ENCODE measurements around the gene TRABD.
"Not testable (repeated sequence)": the region's sequence is repeated elsewhere in the genome, so short reads cannot be mapped to it uniquely, and the experiment has no call there.

TRABD gene

DNA sequence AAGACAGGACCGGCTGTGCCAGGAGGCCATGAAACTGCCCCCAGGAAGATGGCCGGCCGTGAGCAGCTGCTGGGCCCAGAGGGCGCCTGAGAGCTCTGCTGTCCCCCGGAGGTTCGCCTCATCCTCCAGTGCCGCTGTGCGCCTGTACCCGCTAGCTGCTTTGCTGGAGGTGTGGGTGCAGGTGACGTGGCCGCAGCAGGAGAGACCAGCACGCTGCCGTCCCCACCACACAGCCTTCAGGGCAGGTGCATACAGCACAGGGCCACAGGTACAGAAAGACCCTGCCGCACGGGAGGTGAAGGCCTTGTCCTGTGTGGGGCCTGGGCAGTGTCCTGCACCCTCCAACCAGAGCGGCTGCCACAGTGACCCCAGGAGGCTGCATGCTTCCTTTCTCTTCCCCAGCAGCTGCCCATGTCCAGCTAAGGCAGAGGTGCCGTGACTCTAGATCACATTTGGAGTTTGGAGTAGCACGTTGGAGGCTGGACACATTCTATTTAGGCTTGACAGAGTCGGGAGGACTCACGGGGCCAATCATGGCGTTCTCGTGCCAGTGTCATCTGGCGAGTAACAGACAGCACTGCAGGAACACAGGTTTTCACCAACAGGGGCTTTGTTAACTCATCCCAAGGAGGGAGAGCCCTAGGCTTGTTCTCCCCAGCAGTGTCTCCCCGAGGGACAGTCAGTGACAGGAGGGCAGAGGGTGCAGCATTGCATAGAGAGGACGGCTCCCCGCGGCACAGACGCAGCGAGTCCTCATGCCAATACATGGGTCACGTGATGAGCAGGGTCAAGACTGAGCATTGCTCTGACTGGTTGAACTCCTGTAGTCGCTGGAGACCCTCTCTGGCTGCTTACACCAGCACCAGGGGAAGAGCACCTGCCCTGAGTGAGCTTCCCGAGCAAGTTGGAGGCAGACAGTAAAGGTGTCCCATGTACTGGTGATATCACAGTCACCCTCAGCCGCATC lies 33.9 kb upstream of the TRABD start:
- DNase-seq (ENCODE audit: low read depth in 2 of 2): no peak

DNA sequence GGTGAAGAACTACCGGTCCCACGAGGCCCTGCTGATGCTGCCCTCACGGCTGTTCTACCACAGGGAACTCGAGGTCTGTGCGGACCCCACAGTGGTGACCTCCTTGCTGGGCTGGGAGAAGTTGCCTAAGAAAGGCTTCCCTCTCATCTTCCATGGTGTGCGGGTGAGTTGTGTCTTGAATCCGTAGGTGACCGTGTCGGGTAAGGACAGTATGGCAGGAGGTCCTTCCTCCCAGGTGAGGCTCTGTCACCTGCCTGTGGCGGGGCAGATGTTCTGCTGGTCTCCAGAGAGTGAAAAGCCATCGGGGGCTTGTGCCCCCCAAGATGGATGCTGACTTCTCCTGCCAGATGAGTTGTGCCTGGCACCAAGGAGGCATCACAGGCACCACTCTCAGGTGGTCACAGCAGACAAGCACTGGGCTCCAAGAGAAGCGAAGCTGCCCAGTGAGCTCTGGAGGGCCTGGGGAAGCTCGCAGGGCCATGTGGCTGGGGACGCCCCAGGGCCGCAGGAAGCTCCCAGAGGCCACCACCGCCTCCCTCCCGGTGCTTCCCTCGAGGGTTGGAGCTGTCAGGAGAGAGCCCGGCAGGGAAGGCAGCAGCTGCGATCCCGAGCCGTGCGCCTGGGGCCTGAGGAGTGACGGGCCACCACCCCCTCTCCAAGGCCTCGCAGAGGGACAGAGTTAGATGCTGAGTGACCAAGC lies 32.5 kb upstream of the TRABD start:
- no peak for DNase-seq (ENCODE audit: low read depth in 2 of 2)

- no peak for DNase-seq (ENCODE audit: low read depth in 2 of 2)
Observed at GRCh38 chr22:50153756-50154140, 32.0 kb upstream of the TRABD start.

DNA sequence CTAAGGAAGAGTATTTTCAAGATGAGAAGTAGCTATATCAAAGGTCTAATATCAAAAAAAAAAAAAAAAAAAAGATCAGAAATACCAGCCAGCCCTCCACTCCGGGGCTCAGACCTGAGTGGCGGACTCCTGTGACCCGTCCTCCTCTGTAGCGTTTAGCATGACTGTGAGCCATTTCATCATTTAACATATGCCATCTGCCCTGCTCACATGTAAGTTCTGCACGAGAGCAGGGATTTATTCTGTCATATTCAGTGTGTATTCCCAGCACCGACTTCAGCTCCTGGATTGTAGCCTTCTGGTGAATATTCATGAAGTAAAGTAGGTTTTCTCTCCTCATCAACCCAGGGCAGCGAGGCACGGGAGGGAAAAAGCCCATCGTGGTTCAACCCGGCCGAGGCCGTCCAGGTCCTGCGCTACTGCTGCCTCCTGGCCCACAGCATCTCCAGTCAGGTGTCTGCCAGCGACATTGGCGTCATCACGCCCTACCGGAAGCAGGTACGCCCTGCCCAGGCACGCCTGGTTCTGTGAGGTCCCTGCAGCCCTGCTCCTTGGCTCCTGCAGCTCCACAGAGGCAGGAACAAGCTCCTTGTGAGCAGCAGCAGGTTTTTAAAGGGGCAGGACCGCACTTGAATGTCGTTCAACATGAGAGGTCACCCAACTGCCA lies 27.9 kb upstream of the TRABD start:
- no peak for DNase-seq (ENCODE audit: low read depth in 2 of 2)

- no peak for DNase-seq (ENCODE audit: low read depth in 2 of 2)
Observed at GRCh38 chr22:50160947-50161346, 24.8 kb upstream of the TRABD start.

- DNase-seq (ENCODE audit: low read depth in 2 of 2): no peak
Observed at GRCh38 chr22:50161508-50162390, 24.0 kb upstream of the TRABD start.

DNA sequence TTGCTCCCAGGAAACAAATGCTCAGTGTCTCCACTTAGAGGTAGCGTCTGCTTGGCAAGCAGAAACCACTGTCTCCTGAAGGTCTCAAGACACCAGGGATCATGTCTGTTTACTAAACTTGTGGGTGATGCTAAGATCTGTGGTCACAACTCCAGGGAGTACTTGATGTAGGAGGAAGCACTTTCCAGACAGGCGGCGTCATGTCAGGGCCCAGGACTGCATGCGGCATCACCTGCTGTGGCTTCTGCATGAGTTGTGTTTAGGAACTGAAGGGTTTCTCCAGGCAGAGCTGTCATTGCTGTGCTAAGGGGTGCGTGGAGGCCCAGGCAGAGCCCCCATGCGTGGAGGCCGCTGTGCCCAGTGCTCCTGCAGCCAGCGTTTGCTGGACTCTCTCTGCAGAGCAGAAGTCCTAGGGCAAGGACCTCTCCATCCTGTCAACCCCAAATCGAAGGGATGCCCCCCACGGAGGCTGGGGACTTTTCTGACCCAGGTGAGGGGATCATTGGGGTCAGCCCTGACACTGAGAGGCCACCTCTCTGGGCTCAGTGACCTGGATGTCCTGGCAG lies 23.2 kb upstream of the TRABD start:
- DNase-seq (ENCODE audit: low read depth in 2 of 2): no peak

DNA sequence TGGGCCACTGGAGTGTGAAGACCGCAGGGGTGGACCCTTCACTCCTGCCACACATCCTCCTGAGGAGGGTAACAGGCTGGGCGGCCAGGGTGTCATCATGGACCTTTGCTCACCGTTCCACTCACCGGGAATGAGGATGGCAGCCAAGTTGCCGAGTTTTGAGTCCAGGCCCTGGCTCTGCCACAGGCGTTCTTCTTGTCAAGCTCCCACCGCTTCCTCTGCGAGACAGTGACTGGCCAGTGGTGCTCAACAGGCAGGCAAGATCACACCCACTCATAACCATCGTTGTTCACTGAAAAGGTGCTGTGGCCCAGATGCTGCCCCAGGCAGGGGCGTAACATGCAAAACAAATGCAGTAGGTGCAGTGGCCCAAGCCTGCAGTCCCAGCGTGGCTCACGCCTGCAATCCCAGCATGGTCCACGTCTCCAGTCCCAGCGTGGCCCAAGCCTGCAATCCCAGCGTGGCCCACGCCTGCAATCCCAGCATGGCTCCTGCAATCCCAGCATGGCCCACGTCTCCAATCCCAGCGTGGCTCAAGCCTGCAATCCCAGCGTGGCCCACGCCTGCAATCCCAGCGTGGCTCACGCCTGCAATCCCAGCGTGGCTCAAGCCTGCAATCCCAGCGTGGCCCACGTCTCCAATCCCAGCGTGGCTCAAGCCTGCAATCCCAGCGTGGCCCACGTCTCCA lies 20.1 kb upstream of the TRABD start:
- DNase-seq (ENCODE audit: low read depth in 2 of 2): no peak

DNA sequence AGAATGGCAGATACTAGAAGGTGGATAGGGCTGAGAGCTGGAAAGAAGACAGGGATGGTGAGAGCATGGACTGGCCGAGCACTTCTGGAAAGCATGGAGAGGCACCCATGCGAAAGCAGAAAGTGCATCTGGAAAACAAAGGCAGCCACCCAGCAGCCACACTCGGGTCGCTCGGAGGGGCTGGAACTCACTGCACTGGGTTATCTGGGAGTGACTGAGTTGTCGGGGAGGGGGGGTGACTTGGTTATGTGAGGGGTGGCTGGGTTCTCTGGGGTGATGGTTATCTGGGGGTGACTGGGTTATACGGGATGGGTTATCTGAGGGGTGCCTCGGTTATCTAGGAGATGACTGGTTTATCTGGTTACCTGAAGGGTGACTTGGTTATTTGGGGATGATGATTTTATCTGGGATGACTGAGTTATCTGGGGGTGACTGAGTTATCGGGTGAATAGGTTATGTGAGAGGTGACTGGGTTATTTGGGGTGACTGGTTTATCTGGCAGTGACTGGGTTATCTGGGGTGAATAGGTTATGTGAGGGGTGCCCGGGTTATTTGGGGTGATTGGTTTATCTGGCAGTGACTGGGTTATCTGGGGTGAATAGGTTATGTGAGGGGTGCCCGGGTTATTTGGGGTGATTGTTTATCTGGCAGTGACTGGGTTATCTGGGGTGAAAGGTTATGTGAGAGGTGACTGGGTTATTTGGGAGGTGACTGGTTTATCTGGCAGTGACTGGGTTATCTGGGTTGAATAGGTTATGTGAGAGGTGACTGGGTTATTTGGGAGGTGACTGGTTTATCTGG lies 17.8 kb upstream of the TRABD start:
- DNase-seq (ENCODE audit: low read depth in 2 of 2): no peak

DNA sequence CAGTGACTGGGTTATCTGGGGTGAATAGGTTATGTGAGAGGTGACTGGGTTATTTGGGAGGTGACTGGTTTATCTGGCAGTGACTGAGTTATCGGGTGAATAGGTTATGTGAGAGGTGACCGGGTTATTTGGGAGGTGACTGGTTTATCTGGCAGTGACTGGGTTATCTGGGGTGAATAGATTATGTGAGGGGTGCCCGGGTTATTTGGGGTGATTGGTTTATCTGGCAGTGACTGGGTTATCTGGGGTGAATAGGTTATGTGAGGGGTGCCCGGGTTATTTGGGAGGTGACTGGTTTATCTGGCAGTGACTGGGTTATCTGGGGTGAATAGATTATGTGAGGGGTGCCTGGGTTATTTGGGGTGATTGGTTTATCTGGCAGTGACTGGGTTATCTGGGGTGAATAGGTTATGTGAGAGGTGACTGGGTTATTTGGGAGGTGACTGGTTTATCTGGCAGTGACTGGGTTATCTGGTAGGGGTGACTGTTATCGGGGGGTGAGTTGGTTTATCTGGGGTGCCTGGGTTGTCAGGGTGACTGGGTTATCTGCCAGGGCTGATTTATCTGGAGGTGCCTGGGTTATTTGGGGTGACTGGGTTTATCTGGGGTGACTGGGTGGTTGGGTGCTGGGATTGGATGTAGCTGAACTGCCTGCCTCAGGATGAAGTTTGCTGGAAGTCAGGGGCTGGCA lies 17.1 kb upstream of the TRABD start:
- DNase-seq (ENCODE audit: low read depth in 2 of 2): not testable (repeated sequence)

DNA sequence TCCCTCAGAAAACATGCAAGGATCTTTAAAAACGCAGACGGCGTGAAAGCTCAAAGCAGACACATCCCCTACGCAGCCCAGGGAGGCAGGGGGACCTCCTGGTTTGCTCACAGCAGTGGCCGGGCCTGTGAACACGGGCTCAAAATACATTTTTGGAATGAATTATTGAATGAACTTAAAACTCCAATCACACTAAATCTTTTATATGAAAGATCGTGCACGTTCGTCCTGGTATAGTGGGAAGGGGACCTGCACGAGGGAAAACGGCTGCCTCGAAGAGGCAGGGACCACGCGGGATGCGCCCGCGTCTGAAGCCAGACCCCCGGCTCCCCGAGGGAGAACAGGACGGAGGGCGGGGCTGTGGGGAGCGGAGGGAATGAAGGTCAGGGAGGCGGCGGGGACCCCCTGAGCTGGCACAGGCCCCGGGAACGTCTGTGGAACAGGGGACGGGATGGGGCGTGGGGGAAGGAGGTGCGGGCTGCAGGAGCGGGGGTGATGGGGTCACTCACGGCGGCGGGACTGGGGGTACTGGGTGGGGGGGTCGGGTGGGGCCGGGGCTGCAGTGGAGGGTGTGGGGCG lies 16.4 kb upstream of the TRABD start:
- DNase-seq (ENCODE audit: low read depth in 2 of 2): no peak

DNA sequence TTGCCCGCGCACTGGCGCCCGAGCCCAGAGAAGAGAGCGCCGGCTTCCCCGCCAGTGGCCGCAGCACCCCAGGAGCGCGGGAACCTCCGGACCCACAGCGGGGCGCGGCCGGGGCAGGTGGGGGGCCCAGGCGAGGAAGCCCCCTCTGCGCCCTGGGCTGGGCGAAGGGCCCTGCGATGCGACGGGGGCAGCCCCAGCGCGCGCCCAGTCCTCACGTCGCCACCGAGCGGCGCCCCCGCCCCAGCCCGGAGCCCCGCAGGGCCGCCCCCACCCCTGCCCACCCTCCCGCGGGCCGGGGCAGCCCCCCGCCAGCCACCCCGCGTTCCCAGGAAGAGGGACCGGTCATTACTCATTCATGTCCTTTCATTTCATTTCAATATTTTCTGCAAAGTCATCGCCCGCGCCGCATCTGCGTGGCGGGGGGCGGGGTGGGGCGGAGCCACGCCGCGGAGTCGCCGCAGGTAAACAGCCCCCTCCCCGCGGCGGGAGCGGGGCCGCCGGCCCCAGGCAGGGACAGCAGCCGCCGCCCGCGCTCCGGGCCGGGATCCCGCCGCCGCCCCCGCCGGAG lies 15.9 kb upstream of the TRABD start:
- peak in 1 of 2 donors; percentile 48 for DNase-seq (ENCODE audit: low read depth in 2 of 2)

DNA sequence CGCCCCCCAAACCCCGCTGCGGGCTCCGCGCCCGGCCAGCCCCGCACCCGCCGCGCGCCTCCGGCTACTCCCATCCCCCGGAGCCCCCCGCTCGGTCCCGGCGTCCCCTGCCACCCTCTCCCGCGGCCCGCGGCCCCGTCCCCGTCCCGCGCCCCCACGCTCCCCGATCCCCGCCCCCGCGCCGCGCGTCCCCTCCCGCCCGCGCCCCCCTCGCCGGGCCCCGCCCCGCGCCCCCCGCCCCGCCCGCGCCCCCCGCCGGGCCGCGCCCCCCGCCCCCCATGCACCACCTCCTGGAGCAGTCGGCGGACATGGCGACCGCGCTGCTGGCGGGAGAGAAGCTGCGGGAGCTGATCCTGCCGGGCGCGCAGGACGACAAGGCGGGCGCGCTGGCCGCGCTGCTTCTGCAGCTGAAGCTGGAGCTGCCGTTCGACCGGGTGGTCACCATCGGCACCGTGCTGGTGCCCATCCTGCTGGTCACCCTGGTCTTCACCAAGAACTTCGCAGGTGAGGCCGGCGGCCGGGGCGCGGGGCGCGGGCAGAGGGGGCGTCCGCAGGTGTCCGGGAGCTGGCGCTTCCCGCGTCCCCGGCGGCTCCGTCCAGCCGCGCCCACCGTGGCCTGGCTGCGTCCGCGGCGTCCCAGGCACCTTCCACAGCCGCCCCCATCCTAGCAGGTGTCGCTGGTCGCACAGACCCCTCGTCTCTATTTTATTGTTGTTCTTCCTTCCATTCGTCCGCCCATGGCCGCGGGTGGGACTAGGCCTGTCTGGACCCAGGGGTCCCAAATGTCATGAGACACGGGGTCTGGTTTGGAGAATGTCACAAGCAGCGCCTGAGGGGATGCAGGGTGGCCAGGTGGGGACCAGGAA lies 15.0 kb upstream of the TRABD start, which contains the start of gene PANX2:
Gene PANX2 (plus strand): TSS at position 279 of the 866 bp plus-strand sequence. CDS start 0 bp downstream, at position 279.
- no peak for DNase-seq (ENCODE audit: low read depth in 2 of 2)

GRCh38 chr22:50171319-50171964 lies 14.3 kb upstream of the TRABD start:
- DNase-seq (ENCODE audit: low read depth in 2 of 2): no peak

DNA sequence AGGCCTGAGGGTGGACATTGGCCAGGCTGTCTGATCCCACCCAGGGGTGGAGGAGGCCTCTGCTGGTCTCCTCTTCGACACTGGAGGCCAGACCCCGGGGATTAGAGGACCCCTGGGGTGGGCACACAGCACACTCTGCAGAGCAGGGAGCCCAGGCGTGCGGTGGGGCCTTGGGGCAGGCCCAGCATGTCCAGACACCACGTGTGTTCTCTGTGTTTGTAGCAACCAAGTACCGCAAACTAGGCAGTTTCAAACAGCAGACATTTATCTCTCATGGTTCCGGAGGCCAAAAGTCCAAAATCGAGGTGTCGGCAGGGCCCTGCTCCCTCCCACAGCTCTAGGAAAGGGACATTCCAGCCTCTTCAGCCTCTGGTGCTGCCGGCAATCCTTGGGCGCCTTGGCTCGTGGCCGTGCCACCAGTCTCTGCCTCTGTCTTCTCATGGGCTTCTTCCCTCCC lies 13.7 kb upstream of the TRABD start:
- no peak for DNase-seq (ENCODE audit: low read depth in 2 of 2)

DNA sequence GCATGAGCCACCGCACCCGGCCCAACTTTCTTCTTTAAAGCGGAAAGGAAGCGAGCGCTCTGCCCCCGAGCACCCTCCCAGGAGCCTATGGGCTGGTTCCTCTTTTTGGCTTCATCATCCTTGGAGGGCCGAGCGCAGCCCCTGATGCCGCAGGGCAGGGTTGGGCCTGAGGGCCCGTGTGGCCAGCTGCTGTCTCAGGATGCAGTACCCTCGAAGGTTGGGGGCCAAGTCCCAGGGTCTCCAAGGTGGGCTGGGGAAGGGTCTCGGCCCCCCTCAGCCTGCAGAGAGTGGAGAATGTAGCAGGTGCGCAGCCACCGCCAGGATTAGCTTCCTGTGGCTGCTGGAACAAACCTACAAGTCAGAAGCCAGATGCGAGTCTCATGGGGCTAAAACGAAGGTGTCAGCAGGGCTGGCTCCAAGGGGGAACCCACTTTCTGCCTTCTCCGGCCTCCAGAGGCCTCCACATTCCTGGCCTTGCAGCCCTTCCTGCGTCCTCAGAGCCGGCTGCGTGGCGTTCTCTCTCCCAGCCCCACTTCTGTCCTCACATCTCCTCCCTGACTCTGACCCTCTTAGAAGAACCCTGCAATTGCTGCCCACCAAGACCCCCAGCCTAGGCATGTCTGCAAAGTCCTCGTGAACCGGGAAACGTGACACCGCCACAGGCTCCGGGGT lies 12.3 kb upstream of the TRABD start:
- no peak for DNase-seq (ENCODE audit: low read depth in 2 of 2)

All from stimulated activated CD4-positive, alpha-beta T cell treated with anti-CD3 and anti-CD28 coated beads, Interleukin-15, amount 100 ng/mL, for 48 hours (primary cell).